ENCODE data around the gene PEX13. TPM values are rescaled to one million over a fixed set of nuclear protein-coding genes. Genes with fewer than 3 reads are reported as not detected.

PEX13 gene
- total and polyA plus RNA-seq, 10 of the 15 experiments (the other 5 are each of a cell fraction or from before 2014, with no cell fraction given), result 2.6 to 27.6 (median 17.8) TPM

DNA sequence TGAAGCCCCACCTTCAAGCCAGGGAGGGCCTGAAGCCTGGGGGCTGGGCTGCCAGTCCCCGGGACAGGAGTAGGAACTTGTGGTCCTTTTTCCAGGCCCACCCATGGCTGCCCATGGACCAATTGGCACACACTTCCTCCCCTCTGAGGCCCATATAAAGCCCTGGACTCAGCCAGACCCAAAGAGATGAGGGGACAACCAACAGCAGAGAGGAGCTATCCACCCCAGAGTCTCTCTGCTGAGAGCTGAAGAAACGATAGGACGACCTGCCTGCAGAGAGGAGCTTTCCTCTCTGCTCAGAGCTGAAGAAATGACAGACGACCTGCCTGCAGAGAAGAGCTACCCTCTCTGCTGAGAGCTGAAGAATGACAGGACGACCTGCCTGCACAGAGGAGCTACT is 43.8 kb upstream of the PEX13 start:
- ATAC-seq (no peak), FAIRE-seq (no peak), DNase-seq (ENCODE audit: low read depth, low spot score) (no peak)
- H3K4me1 ChIP-seq (ENCODE audit: control insufficient read depth, insufficient read depth, low read length), result peaks cover 51% of the 10 kb centered on the region
- no peaks in the 10 kb centered on the region for H3K79me2 ChIP-seq (ENCODE audit: control insufficient read depth, insufficient read depth, low read length)
- in situ Hi-C loops (cut with MboI), result no loop called here
- H3K4me2 ChIP-seq (ENCODE audit: control insufficient read depth, insufficient read depth), result no peak overlapping the region
- TF ChIP-seq NFYA (IDR thresholded peaks at IDR 0.05; ENCODE audit: borderline replicate concordance, low read depth, low read length), result no peak
- TF ChIP-seq, protein P1, sequence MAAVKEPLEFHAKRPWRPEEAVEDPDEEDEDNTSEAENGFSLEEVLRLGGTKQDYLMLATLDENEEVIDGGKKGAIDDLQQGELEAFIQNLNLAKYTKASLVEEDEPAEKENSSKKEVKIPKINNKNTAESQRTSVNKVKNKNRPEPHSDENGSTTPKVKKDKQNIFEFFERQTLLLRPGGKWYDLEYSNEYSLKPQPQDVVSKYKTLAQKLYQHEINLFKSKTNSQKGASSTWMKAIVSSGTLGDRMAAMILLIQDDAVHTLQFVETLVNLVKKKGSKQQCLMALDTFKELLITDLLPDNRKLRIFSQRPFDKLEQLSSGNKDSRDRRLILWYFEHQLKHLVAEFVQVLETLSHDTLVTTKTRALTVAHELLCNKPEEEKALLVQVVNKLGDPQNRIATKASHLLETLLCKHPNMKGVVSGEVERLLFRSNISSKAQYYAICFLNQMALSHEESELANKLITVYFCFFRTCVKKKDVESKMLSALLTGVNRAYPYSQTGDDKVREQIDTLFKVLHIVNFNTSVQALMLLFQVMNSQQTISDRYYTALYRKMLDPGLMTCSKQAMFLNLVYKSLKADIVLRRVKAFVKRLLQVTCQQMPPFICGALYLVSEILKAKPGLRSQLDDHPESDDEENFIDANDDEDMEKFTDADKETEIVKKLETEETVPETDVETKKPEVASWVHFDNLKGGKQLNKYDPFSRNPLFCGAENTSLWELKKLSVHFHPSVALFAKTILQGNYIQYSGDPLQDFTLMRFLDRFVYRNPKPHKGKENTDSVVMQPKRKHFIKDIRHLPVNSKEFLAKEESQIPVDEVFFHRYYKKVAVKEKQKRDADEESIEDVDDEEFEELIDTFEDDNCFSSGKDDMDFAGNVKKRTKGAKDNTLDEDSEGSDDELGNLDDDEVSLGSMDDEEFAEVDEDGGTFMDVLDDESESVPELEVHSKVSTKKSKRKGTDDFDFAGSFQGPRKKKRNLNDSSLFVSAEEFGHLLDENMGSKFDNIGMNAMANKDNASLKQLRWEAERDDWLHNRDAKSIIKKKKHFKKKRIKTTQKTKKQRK (IDR thresholded peaks at IDR 0.05; ENCODE audit: low read depth, low read length), result no peak
- TF ChIP-seq, protein P2, sequence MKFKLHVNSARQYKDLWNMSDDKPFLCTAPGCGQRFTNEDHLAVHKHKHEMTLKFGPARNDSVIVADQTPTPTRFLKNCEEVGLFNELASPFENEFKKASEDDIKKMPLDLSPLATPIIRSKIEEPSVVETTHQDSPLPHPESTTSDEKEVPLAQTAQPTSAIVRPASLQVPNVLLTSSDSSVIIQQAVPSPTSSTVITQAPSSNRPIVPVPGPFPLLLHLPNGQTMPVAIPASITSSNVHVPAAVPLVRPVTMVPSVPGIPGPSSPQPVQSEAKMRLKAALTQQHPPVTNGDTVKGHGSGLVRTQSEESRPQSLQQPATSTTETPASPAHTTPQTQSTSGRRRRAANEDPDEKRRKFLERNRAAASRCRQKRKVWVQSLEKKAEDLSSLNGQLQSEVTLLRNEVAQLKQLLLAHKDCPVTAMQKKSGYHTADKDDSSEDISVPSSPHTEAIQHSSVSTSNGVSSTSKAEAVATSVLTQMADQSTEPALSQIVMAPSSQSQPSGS (IDR thresholded peaks at IDR 0.05; ENCODE audit: low read length), result no peak
- no peak for TF ChIP-seq NFYB (IDR thresholded peaks at IDR 0.05; ENCODE audit: insufficient read depth, low read depth, low read length)
- no peak for TF ChIP-seq PAX8 (IDR thresholded peaks at IDR 0.05)
- TF ChIP-seq NRF1 (conservative IDR thresholded peaks at IDR 0.05; ENCODE audit: low read depth, low read length), result no peak
- TF ChIP-seq, protein P3, sequence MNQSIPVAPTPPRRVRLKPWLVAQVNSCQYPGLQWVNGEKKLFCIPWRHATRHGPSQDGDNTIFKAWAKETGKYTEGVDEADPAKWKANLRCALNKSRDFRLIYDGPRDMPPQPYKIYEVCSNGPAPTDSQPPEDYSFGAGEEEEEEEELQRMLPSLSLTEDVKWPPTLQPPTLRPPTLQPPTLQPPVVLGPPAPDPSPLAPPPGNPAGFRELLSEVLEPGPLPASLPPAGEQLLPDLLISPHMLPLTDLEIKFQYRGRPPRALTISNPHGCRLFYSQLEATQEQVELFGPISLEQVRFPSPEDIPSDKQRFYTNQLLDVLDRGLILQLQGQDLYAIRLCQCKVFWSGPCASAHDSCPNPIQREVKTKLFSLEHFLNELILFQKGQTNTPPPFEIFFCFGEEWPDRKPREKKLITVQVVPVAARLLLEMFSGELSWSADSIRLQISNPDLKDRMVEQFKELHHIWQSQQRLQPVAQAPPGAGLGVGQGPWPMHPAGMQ (IDR thresholded peaks at IDR 0.05; ENCODE audit: borderline replicate concordance), result no peak
- no peak for TF ChIP-seq ATF7 (IDR thresholded peaks at IDR 0.05; ENCODE audit: low read depth)
- TF ChIP-seq, protein P4, sequence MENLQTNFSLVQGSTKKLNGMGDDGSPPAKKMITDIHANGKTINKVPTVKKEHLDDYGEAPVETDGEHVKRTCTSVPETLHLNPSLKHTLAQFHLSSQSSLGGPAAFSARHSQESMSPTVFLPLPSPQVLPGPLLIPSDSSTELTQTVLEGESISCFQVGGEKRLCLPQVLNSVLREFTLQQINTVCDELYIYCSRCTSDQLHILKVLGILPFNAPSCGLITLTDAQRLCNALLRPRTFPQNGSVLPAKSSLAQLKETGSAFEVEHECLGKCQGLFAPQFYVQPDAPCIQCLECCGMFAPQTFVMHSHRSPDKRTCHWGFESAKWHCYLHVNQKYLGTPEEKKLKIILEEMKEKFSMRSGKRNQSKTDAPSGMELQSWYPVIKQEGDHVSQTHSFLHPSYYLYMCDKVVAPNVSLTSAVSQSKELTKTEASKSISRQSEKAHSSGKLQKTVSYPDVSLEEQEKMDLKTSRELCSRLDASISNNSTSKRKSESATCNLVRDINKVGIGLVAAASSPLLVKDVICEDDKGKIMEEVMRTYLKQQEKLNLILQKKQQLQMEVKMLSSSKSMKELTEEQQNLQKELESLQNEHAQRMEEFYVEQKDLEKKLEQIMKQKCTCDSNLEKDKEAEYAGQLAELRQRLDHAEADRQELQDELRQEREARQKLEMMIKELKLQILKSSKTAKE (IDR thresholded peaks at IDR 0.05; ENCODE audit: low read depth, poor library complexity, severe bottlenecking), result no peak
- TF ChIP-seq RB1 (IDR thresholded peaks at IDR 0.05; ENCODE audit: borderline replicate concordance), result no peak
- TF ChIP-seq TARDBP (IDR thresholded peaks at IDR 0.05; ENCODE audit: borderline replicate concordance), result no peak
- no peak for TF ChIP-seq GATAD2B (conservative IDR thresholded peaks at IDR 0.05; ENCODE audit: low read depth)
- SMC1A ChIA-PET (ENCODE audit: uncharacterized antibody, unreplicated experiment), result interaction anchor here (0.7 to 3.7 kb wide), 12 partner anchors 8 to 137 kb away, joined by 3 to 15 read pairs (median 4); no protein-coding TSS in a partner anchor
- POLR2A ChIA-PET, result interaction anchor here (0.5 to 1.4 kb wide), 9 partner anchors 9 to 521 kb away, joined by 3 to 12 read pairs (median 3); partner anchors contain the start of gene REL
- no peak overlapping the region for H3K27ac ChIP-seq (ENCODE audit: control insufficient read depth, insufficient read depth)
- H3K27me3 ChIP-seq (replicated peaks in 1 of 2; ENCODE audit: control insufficient read depth in 2 of 2, insufficient read depth in 2 of 2, low read length in 1 of 2), result no peaks in the 10 kb centered on the region
- BruUV-seq (replicated peaks), result no TSS peak
- H2AFZ ChIP-seq (ENCODE audit: control insufficient read depth, low read depth, low read length), result no peak overlapping the region
- H4K20me1 ChIP-seq (ENCODE audit: control insufficient read depth, insufficient read depth), result no peaks in the 10 kb centered on the region
- no peaks in the 10 kb centered on the region for H3K36me3 ChIP-seq (ENCODE audit: control insufficient read depth in 2 of 2, insufficient read depth in 2 of 2, low read length in 1 of 2)
- peaks cover 3% of the 10 kb centered on the region; the same call in 1 of the 3 replicates for H3K9me3 ChIP-seq (replicated peaks; ENCODE audit: control insufficient read depth, insufficient read depth, low read length)
- H3K9ac ChIP-seq (ENCODE audit: control insufficient read depth, insufficient read depth, low read length), result no peak overlapping the region
- no peak overlapping the region for H3K4me3 ChIP-seq
- CTCF ChIA-PET, result interaction anchor here (0.7 to 1.2 kb wide), 4 partner anchors 9 to 168 kb away, joined by 3 to 4 read pairs (median 4); no protein-coding TSS in a partner anchor
- RAD21 ChIA-PET (ENCODE audit: unreplicated experiment), result interaction anchor here (0.6 to 1.1 kb wide), 5 partner anchors 14 to 168 kb away, joined by 3 to 4 read pairs (median 3); no protein-coding TSS in a partner anchor
- WGBS (ENCODE audit: insufficient coverage, insufficient replicate concordance, low lambda C conversion rate, missing lambda C conversion rate), result 58% methylated on average over 5 of the region's 5 CpGs
- intact Hi-C loops (cut with micrococcal nuclease; ENCODE audit: unreplicated experiment), result no loop called here

Measured in GM12878 (cell line).